Activated T-cell treated with anti-CD3 and anti-CD28 coated beads, Interleukin-2, amount 50 U/mL, for 4 hours (primary cell): Measurements from ENCODE around the gene PRR23E. TPM values are rescaled to one million over a fixed set of nuclear protein-coding genes. Genes with fewer than 3 reads are reported as not detected.

Source experiments
- ATAC-seq, 2 donors: fragments of 200-7000 bp; cut with Tn5 transposase; one replicate each; pipeline ENCODE4 v1.10.0; 2021
- DNase-seq: peaks from one replicate; pipeline ENCODE4 v3.0.0-alpha.2; 2020
- H3K27me3 Mint-ChIP-seq: one replicate; pipeline ENCODE4 v1.8.0; 2021; ENCODE audit warnings: low read depth, mixed read lengths
- H3K36me3 Mint-ChIP-seq: one replicate; pipeline ENCODE4 v1.8.0; 2022; ENCODE audit warnings: mixed read lengths; ENCODE audit not compliant: insufficient read depth
- H3K4me1 Mint-ChIP-seq: one replicate; pipeline ENCODE4 v1.8.0; 2021; ENCODE audit warnings: low read depth, mixed read lengths
- H3K4me3 Mint-ChIP-seq: one replicate; pipeline ENCODE4 v1.8.0; 2021; ENCODE audit warnings: mild to moderate bottlenecking, moderate library complexity, mixed read lengths
- H3K9me3 Mint-ChIP-seq: one replicate; pipeline ENCODE4 v1.8.0; 2021; ENCODE audit warnings: mixed read lengths
- total RNA-seq, 3 donors: library from RNA; stranded (reverse); gene quantifications; one replicate each; pipeline ENCODE4 v1.2.1, GENCODE V29; 2021

PRR23E gene
- total RNA-seq, 3 donors from 2014 or later, result not detected

DNA sequence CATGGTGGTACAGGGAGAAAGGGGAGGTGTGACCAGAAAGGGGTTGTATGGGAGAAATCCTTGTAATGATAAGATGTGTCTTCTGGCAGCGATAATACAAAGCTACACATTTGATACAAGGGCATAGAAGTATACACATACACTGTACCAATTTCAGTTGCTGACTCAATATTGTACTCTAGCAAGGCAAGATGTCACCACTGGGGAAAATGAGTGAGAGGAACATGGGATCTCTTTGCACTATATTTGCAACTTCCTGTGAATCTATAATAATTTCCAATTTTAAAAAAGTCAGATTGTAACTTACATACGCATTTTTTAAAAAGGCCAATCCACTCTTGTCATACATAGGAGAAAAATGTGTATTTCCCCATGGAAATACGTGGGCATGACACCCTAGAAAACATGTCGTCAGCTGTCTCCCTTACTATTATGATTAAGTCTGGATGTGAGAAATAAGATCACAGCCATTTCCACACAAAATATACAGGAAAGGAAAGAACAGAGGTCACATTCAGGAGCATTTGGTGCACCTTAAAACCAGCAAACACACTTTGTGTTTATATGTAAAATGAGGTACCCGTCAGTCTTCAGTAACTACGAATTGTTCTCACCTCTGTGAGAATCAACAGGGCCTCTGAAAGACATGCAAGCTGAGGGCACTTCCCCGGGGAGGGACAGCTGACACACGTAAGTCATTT lies 22.9 kb downstream of the PRR23E start:
- no peaks in the 10 kb centered on the region for H3K4me1 Mint-ChIP-seq
- ATAC-seq (no peak), DNase-seq (no peak)
- no peaks in the 10 kb centered on the region for H3K36me3 Mint-ChIP-seq
- peaks cover 19% of the 10 kb centered on the region for H3K27me3 Mint-ChIP-seq
- H3K9me3 Mint-ChIP-seq, result no peaks in the 10 kb centered on the region
- H3K4me3 Mint-ChIP-seq, result no peak overlapping the region

DNA sequence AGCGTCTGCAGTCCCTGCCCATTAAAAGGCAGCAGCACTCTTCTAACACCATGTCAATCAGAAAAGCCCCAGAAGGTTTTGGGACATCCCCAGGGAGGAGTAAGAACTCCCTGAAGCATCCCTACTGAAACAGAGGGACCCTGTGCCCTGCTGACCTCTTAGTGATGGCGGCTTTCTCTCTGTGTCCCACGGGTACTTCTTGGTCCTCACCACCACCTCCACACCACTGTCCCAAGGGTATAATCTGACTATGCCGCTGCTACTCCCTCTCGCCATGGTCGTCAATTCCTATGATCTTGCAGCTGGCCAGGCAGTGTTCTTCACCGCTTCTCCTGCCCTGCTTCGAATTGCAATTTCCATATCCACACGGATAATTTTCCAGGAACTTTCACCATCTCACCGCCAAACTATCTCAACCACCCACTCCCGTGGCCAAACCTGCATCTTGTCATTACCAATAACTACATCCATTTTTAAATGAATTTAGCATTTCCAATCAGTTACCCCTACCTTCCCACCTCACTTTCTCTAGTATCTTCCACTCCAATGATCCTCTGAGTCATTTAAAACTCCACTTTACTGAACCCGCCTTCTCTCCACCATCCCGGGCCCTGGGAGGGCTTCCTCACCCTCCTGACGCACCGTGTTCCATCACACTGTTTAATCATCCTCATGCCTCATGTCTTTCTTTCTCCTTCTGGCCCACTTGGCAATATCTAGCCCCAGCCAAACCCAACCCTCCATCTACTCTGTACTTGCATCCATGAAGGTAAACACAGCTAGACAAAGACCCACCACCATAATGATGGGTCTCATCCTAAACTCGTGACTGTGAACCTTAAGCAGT lies 23.7 kb downstream of the PRR23E start:
- Mint-ChIP-seq H3K4me1 (no peaks in the 10 kb centered on the region), H3K36me3 (no peaks in the 10 kb centered on the region), H3K4me3 (no peak overlapping the region), H3K9me3 (no peaks in the 10 kb centered on the region), H3K27me3 (peaks cover 21% of the 10 kb centered on the region)
- DNase-seq, result no peak
- ATAC-seq, result no peak

DNA sequence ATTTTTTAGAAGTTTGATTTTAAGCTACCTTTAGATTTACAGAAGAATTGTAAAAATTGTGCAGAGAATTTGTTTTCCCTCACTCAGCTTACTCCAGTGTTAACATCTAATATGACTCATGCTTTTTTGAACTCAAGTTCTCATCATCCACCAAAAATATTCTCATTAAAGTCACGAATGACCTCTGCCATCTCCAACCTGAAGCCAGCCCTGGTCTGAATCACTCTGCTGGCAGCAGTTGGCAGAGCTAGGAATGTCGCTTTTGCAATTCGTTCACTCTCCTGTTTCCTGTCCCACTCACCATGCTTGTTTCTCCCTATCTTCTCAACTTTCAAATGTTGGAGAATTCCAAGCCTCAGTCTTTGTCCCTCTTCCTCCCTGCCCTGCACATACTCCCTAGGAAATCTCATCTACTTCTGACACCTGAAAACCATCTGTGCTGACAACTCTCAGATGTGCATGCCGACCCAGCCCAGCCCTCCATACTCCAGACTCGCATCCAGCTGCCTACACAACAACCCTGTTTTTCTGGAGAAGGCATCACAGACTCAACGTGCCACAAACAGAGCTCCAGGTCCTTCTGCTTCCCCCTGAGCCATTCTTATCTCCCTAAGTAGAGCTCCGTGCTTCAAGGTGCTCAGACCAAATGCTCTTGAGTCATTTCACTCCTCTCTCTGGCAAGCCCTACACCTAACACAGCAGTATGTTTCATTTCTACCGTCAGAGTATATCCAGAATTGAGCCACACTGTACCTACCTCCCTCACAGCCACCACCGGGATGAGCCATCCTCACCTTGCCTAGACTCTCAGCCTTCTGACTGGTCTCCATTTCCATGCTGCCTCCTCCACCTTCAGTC lies 24.9 kb downstream of the PRR23E start:
- Mint-ChIP-seq H3K4me1 (no peaks in the 10 kb centered on the region), H3K4me3 (no peak overlapping the region), H3K36me3 (no peaks in the 10 kb centered on the region), H3K9me3 (no peaks in the 10 kb centered on the region), H3K27me3 (peaks cover 22% of the 10 kb centered on the region)
- no peak for ATAC-seq
- DNase-seq, result no peak

DNA sequence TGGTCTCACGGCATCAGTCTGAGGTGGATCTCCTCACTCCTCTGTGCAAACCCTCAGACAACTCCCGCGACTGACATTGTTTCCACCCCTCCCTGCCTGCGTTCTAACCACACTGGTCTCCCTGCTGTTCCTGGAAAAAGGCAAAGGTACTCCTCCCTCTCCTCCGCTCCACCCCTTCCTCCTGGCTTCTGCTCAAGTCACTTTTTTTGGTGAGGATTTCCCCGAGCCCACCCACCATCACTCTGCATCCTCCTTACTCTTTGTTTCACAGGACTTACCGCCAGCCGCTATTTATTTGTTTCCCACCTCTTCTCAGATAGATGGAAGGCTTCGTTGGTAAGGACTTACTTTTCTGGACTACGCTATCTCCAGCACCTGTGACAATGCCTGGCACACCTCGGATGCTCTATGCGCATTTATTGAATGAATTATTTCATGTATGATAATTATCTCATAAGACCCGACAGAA lies 25.6 kb downstream of the PRR23E start:
- Mint-ChIP-seq H3K4me3 (no peak overlapping the region), H3K9me3 (no peaks in the 10 kb centered on the region), H3K27me3 (peaks cover 19% of the 10 kb centered on the region), H3K4me1 (no peaks in the 10 kb centered on the region), H3K36me3 (no peaks in the 10 kb centered on the region)
- DNase-seq (no peak), ATAC-seq (no peak)

GRCh38 chr3:127220497-127220896 lies 27.6 kb downstream of the PRR23E start:
- Mint-ChIP-seq H3K36me3 (no peaks in the 10 kb centered on the region), H3K27me3 (peaks cover 14% of the 10 kb centered on the region), H3K4me1 (peaks cover 5% of the 10 kb centered on the region), H3K4me3 (no peak overlapping the region), H3K9me3 (peaks cover 13% of the 10 kb centered on the region)
- ATAC-seq (no peak), DNase-seq (no peak)

DNA sequence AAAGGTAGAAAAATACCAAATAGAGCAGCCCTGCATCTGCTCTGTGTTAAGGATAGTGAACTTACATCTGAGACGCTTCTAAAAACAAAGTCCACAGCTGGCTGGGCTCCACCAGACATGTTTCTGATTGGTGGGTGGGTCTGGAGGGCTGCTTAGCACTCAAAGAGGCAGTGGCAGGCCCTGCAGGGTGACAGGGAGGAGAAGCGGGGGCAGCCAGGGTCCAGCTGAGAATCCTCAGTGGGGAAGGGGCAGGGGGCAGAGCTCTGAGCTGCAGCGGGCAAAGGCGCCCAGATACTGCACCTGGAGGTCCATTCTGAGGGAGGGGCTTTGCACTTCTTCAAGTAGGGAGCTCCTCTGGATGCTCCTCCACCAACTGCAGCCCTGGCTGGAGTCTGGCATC lies 28.1 kb downstream of the PRR23E start:
- Mint-ChIP-seq H3K9me3 (peaks cover 14% of the 10 kb centered on the region), H3K36me3 (no peaks in the 10 kb centered on the region), H3K27me3 (peaks cover 12% of the 10 kb centered on the region), H3K4me1 (peaks cover 5% of the 10 kb centered on the region), H3K4me3 (no peak overlapping the region)
- no peak for ATAC-seq
- DNase-seq, result no peak

DNA sequence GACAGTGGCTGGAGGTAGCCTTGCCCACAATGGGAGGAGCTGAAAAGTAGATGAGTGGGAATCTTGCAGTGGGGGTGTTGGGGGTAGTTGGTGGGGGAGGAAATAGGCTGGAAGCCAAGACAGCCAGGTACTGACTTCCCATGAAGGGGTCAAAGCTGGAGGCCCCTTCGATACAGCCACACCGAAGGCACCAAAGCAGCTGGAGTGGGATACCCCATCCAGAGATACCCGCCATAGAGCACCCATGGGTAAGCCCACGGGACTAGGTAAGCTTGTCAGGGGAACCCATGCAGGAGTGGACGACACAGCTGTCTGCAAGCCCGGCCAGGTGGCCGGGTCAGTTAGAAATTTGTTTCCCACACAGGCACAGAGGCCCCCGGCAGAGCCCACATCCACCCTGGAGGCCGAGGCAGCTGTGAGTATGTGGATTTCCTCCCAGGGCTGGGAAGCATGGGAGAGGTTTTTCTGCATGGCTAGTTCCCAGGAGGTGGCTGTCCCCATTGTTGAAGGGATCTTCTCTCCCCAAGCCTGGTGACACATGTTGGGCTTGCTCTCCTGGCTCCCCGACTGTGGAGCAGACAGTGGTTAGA lies 28.6 kb downstream of the PRR23E start:
- no peak overlapping the region for H3K4me3 Mint-ChIP-seq
- no peaks in the 10 kb centered on the region for H3K36me3 Mint-ChIP-seq
- peaks cover 14% of the 10 kb centered on the region for H3K27me3 Mint-ChIP-seq
- ATAC-seq, result no peak
- no peak for DNase-seq
- peaks cover 14% of the 10 kb centered on the region for H3K9me3 Mint-ChIP-seq
- H3K4me1 Mint-ChIP-seq, result peaks cover 9% of the 10 kb centered on the region

DNA sequence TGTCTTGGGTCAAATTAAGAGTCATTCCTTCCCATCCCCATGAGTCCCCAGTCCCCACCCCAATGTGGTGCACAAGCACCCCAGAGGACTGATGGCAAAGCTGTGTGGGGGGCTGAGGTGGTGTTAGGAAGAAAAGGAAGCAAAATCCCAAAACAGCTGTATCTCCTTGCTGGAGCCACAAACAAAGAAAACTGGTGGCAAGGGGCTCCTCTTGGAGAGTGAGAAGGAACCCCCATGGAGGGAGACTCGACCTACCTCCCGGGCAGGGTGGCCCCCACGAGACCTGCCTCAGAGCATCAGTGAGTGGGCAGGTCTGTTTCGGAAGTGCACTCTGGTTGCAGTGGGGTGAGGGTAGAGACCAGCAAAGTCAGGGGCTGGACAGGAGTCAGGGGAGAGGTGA lies 29.2 kb downstream of the PRR23E start:
- no peaks in the 10 kb centered on the region for H3K36me3 Mint-ChIP-seq
- H3K9me3 Mint-ChIP-seq, result peaks cover 14% of the 10 kb centered on the region
- DNase-seq (no peak), ATAC-seq (no peak)
- H3K4me3 Mint-ChIP-seq, result no peak overlapping the region
- H3K4me1 Mint-ChIP-seq, result peaks cover 9% of the 10 kb centered on the region
- peaks cover 14% of the 10 kb centered on the region for H3K27me3 Mint-ChIP-seq

DNA sequence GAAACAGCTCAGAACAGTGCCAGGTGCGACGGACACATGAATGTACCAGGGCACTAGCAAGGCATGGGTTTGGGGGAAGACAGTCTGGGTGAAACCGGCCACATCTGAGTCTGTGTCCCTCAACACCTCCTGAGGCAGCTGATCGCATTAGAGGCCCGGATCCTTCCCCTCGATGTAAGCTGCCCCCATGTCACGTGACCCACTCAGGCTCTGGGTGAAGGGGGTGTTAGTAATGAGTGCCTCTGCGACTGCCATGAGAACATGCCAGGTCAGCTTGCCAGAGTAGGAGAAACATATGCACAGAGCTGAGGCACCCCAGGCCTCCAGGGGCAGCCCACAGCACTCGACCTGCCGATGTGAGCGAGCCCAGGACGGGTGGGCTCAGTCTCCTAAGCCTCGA lies 29.7 kb downstream of the PRR23E start:
- Mint-ChIP-seq H3K4me3 (no peak overlapping the region), H3K4me1 (peaks cover 9% of the 10 kb centered on the region), H3K9me3 (peaks cover 14% of the 10 kb centered on the region), H3K27me3 (peaks cover 14% of the 10 kb centered on the region), H3K36me3 (no peaks in the 10 kb centered on the region)
- no peak for DNase-seq
- no peak for ATAC-seq

GRCh38 chr3:127224118-127224517 lies 31.2 kb downstream of the PRR23E start:
- peaks cover 14% of the 10 kb centered on the region for H3K9me3 Mint-ChIP-seq
- no peak for ATAC-seq
- DNase-seq, result no peak
- H3K4me1 Mint-ChIP-seq, result peaks cover 9% of the 10 kb centered on the region
- H3K36me3 Mint-ChIP-seq, result no peaks in the 10 kb centered on the region
- no peak overlapping the region for H3K4me3 Mint-ChIP-seq
- peaks cover 14% of the 10 kb centered on the region for H3K27me3 Mint-ChIP-seq

- DNase-seq (no peak), ATAC-seq (no peak)
- Mint-ChIP-seq H3K36me3 (peaks cover 4% of the 10 kb centered on the region), H3K4me3 (peak overlapping the region; percentile 25), H3K4me1 (peaks cover 9% of the 10 kb centered on the region), H3K9me3 (peaks cover 14% of the 10 kb centered on the region), H3K27me3 (peaks cover 13% of the 10 kb centered on the region)
Observed at GRCh38 chr3:127226457-127226856, 33.5 kb downstream of the PRR23E start.

DNA sequence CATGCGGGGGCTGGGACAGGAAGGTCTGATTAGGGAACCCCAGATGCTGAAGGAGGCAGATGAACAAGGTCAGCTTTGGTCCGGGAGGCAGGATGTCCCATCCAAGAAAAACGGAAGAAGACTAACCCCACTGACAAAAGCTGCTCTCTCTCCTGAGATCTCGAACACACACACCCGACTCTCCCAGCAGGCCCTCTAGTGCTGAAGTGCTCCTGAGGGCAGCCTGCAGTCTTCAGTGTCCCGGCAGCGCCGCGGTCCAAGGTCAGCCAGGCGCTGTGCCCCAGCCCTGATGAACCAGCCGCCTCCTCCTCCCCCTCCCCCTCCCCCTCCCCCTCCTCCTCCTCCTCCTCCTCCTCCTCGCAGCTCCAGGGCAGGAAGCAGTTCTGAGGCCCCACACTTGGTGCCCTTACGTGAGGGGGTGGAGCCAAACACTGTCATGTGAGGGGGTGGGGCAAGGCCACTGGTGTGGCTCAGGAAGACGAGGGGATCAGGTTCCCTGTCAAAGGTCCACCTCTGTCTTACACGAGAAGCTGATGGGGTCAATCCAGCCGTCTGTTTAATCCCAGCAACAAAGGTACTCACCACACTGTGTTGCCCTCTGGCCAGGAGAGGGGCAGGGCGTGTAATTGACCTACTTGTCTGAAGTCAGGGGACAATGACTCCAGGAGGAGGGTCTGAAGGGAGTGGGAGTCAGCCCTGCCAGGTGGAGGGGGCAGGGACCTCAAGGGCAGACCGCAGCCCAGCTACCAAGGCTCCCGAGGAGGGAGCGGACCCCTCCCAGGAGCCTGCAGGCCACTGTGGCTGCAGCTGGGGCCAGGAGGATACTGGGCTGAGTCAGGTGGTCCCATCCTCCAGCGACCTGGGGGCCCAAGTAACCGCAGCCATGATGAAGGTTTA lies 34.3 kb downstream of the PRR23E start:
- H3K9me3 Mint-ChIP-seq, result peaks cover 14% of the 10 kb centered on the region
- H3K36me3 Mint-ChIP-seq, result peaks cover 4% of the 10 kb centered on the region
- H3K4me3 Mint-ChIP-seq, result peak overlapping the region; percentile 9
- ATAC-seq (peak in 1 of 2 donors; percentile 18), DNase-seq (no peak)
- H3K4me1 Mint-ChIP-seq, result peaks cover 9% of the 10 kb centered on the region
- peaks cover 12% of the 10 kb centered on the region for H3K27me3 Mint-ChIP-seq

DNA sequence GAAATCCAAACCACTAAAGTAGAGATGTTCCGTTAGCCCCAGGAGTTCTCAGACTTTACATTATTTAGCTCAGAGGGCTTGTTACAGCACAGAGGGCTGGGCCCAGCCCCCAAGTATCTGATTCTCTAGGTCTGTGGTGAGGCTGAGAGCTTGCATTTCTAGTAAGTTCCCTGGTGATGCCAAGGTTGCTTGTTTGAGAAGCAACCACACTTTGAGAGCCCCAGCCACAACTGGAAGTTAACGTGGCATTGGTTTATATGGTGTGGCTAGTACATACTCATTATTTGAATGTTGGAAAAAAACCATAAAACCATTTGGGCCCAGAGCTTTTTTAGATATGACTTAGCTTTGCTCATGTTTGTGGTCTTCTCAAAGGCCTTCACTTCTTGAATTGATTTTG lies 35.9 kb downstream of the PRR23E start:
- H3K4me3 Mint-ChIP-seq, result no peak overlapping the region
- no peak for ATAC-seq
- peaks cover 12% of the 10 kb centered on the region for H3K9me3 Mint-ChIP-seq
- peaks cover 7% of the 10 kb centered on the region for H3K4me1 Mint-ChIP-seq
- peaks cover 4% of the 10 kb centered on the region for H3K36me3 Mint-ChIP-seq
- DNase-seq, result no peak
- peaks cover 8% of the 10 kb centered on the region for H3K27me3 Mint-ChIP-seq
